ENCODE data around the gene IGSF9.

IGSF9 gene

GRCh38 chr1:159945483-159946241, at the start of gene IGSF9:
TSS of gene IGSF9 (minus strand) at chr1:159945613. CDS start at chr1:159943454, 2,159 bp downstream.
- DNase-seq, result peak; percentile 81

GRCh38 chr1:159994896-159995295, 49.5 kb upstream of the IGSF9 start:
- DNase-seq, result no peak

- DNase-seq, result no peak
Measured at GRCh38 chr1:159993911-159994310, 48.5 kb upstream of the IGSF9 start.

GRCh38 chr1:159992161-159992560, 46.7 kb upstream of the IGSF9 start:
- DNase-seq, result no peak

GRCh38 chr1:159991513-159991912, 46.1 kb upstream of the IGSF9 start:
- peak; percentile 29 for DNase-seq

- no peak for DNase-seq
Measured at GRCh38 chr1:159990005-159990404, 44.6 kb upstream of the IGSF9 start.

- no peak for DNase-seq
Measured at GRCh38 chr1:159989581-159989980, 44.2 kb upstream of the IGSF9 start.

GRCh38 chr1:159988006-159988405, 42.6 kb upstream of the IGSF9 start:
- DNase-seq, result no peak

GRCh38 chr1:159987186-159987585, 41.8 kb upstream of the IGSF9 start:
- no peak for DNase-seq

- DNase-seq, result no peak
Measured at GRCh38 chr1:159986531-159986930, 41.1 kb upstream of the IGSF9 start.

GRCh38 chr1:159986093-159986492, 40.7 kb upstream of the IGSF9 start:
- DNase-seq, result no peak

- DNase-seq, result no peak
Measured at GRCh38 chr1:159985473-159985872, 40.1 kb upstream of the IGSF9 start.

- no peak for DNase-seq
Measured at GRCh38 chr1:159983681-159984080, 38.3 kb upstream of the IGSF9 start.

- no peak for DNase-seq
Measured at GRCh38 chr1:159982280-159982679, 36.9 kb upstream of the IGSF9 start.

GRCh38 chr1:159981351-159982055, 36.1 kb upstream of the IGSF9 start:
- no peak for DNase-seq

GRCh38 chr1:159980786-159981185, 35.4 kb upstream of the IGSF9 start:
- DNase-seq, result no peak

- DNase-seq, result no peak
Measured at GRCh38 chr1:159980076-159980475, 34.7 kb upstream of the IGSF9 start.

GRCh38 chr1:159979257-159979656, 33.8 kb upstream of the IGSF9 start:
- DNase-seq, result no peak

GRCh38 chr1:159978107-159978398, 32.6 kb upstream of the IGSF9 start:
- no peak for DNase-seq

GRCh38 chr1:159977364-159978106, 32.1 kb upstream of the IGSF9 start:
- no peak for DNase-seq

GRCh38 chr1:159974350-159974965, 29.0 kb upstream of the IGSF9 start:
- no peak for DNase-seq

GRCh38 chr1:159973350-159973940, 28.0 kb upstream of the IGSF9 start:
- DNase-seq, result no peak

Data from CD4-positive, alpha-beta T cell treated with Interferon alpha-2 for 1 hour (primary cell).